Lower lobe of right lung (tissue), 2 donors: ENCODE data around the gene COLGALT1. TPM values are rescaled to one million over a fixed set of nuclear protein-coding genes. Genes with fewer than 3 reads are reported as not detected.
"Not testable (repeated sequence)": the region's sequence is repeated elsewhere in the genome, so short reads cannot be mapped to it uniquely, and the experiment has no call there.

ENCODE experiments used
- ATAC-seq, 2 donors: fragments of 200-7000 bp; cut with Tn5 transposase; one replicate each; pipeline ENCODE4 v1.9.1; 2020 to 2022; ENCODE audit warnings: mild to moderate bottlenecking in 2 of 2, moderate library complexity in 2 of 2
- DNase-seq: peaks from one replicate; pipeline ENCODE4 v3.0.0-alpha.2; 2020
- H3K27ac ChIP-seq: fragments of 200-600 bp; one replicate; pipeline ENCODE4 v1.8.0; 2022
- H3K27me3 ChIP-seq: fragments of 200-600 bp; one replicate; pipeline ENCODE4 v1.8.0; 2022; ENCODE audit warnings: low read depth
- H3K36me3 ChIP-seq: fragments of 200-600 bp; one replicate; pipeline ENCODE4 v1.8.0; 2022; ENCODE audit warnings: mild to moderate bottlenecking
- H3K4me1 ChIP-seq: fragments of 200-600 bp; one replicate; pipeline ENCODE4 v1.8.0; 2022
- H3K4me3 ChIP-seq: fragments of 200-600 bp; one replicate; pipeline ENCODE4 v1.8.0; 2022; ENCODE audit warnings: mild to moderate bottlenecking
- H3K9me3 ChIP-seq: fragments of 200-600 bp; one replicate; pipeline ENCODE4 v1.8.0; 2022
- intact Hi-C: fragments of 100-400 bp; cut with DNase I; formaldehyde crosslinking; loops from one replicate; pipeline ENCODE4 v1.11.0; 2022
- total RNA-seq: library from RNA; stranded (reverse); fragmentation: NEBNext Ultra II Directional; extraction: Animal tissue kit (Norgen Biotek cat#: 25700); gene quantifications from one replicate; pipeline ENCODE4 v1.2.1, GENCODE V29; 2021
- TF ChIP-seq, protein P1 (sequence below): fragments of 200-600 bp; IDR thresholded peaks from one replicate; pipeline ENCODE4 v1.8.0; 2022; ENCODE audit warnings: antibody characterized with exemption, mild to moderate bottlenecking
- donor health status: DM: no; HTN: yes; CAD: no; lungs with severe emphysema.

The COLGALT1 gene
- total RNA-seq, 1 donor from 2014 or later = 142 TPM

DNA sequence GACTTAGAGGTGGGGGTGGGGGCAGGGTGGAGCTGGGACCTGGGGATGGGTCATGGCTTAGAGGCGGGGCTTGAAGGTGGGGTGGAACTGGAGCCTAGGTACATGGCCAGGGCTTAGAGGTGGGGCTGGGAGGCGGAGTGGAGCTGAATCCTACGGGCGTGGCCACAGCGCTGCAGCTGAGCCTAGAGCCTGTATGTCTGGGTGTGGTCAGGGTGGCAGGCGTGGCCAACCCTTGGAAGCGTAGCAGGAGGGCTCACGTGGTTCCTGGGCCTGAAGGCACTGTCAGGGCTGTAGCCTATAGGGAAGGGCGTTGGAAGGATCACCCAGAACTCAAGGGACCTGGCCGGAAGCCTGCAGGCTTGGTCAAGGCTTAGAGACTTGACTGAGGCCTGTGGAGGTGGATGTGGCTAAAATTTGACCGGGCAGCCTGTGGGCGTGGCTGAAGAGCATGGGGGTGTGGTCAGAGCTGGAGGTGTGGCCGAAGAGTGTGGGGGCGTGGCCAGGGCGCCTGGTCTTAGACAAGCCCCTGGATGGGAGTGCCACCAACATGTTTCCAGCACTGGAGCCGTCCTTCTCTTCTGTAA lies 24.3 kb downstream of the COLGALT1 start:
- ATAC-seq (peak; percentile 63 to 73), DNase-seq (peak; percentile 81)
- H3K9me3 ChIP-seq = no peaks in the 10 kb centered on the region
- H3K27ac ChIP-seq = no peak overlapping the region
- H3K36me3 ChIP-seq = peaks cover 74% of the 10 kb centered on the region
- H3K27me3 ChIP-seq = no peaks in the 10 kb centered on the region
- TF ChIP-seq, protein P1, sequence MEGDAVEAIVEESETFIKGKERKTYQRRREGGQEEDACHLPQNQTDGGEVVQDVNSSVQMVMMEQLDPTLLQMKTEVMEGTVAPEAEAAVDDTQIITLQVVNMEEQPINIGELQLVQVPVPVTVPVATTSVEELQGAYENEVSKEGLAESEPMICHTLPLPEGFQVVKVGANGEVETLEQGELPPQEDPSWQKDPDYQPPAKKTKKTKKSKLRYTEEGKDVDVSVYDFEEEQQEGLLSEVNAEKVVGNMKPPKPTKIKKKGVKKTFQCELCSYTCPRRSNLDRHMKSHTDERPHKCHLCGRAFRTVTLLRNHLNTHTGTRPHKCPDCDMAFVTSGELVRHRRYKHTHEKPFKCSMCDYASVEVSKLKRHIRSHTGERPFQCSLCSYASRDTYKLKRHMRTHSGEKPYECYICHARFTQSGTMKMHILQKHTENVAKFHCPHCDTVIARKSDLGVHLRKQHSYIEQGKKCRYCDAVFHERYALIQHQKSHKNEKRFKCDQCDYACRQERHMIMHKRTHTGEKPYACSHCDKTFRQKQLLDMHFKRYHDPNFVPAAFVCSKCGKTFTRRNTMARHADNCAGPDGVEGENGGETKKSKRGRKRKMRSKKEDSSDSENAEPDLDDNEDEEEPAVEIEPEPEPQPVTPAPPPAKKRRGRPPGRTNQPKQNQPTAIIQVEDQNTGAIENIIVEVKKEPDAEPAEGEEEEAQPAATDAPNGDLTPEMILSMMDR = no peak
- intact Hi-C loops = no loop called here
- no peak overlapping the region for H3K4me3 ChIP-seq
- H3K4me1 ChIP-seq = no peaks in the 10 kb centered on the region

DNA sequence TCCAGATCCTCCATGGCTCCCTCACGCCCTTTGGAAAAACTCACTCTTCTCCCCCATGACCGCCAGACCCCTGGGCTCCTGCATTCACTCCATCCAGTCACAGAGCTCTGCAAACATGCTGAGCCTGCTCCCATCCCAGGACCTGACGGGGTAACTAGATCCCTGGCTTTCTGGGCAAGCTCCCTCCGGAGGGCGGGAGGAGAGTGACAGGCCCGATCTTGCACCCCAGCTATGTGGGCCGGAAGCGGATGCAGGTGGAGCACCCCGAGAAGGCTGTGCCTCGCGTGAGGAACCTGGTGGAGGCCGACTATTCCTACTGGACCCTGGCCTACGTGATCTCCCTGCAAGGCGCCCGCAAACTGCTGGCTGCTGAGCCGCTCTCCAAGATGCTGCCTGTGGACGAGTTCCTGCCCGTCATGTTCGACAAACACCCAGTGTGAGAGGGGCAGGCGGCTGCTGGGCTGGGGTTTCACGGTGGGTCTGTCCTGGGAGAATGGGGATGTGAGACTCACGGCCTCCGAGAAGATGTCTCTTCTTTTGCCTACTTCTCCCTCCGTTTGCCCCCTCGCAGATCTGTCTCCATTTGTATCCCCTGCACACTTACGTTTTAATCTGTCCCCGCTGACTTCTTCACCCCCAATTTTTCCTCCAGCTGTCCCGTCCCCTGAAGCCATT lies 25.2 kb downstream of the COLGALT1 start:
- Histone ChIP-seq H3K4me3 (no peak overlapping the region), H3K27ac (no peak overlapping the region), H3K9me3 (no peaks in the 10 kb centered on the region), H3K36me3 (peaks cover 66% of the 10 kb centered on the region), H3K4me1 (no peaks in the 10 kb centered on the region), H3K27me3 (no peaks in the 10 kb centered on the region)
- TF ChIP-seq, protein P1 = no peak
- no peak for ATAC-seq
- DNase-seq = no peak
- intact Hi-C loops = no loop called here

DNA sequence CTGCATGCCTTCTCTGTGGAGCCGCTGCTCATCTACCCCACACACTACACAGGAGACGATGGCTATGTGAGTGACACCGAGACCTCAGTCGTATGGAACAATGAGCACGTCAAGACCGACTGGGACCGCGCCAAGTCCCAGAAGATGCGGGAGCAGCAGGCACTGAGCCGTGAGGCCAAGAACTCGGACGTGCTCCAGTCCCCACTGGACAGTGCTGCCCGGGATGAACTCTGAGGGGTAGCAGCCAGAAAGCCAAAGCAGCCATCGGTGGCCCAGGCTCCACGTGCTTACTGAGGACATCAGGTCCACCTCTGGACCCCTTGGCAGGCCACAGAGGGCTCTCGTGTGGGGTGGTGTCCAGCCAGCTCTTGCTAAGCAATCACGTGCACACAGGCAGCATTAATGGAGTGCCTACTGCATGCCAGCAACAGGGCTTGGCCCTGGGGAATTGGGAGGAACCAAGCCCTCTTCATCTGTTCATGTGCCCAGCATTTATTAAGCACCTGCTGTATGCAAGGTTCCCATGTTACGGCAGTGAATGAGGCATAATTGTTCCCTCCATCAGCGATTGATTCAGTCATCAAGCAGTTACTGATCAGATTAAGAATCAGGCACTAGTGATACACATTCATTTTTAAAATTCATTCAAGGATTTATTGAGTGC lies 25.9 kb downstream of the COLGALT1 start:
- intact Hi-C loops = no loop called here
- H3K27ac ChIP-seq = no peak overlapping the region
- H3K27me3 ChIP-seq = no peaks in the 10 kb centered on the region
- H3K4me3 ChIP-seq = no peak overlapping the region
- ATAC-seq = no peak
- no peak for DNase-seq
- peaks cover 60% of the 10 kb centered on the region for H3K36me3 ChIP-seq
- TF ChIP-seq, protein P1 = no peak
- H3K9me3 ChIP-seq = no peaks in the 10 kb centered on the region
- no peaks in the 10 kb centered on the region for H3K4me1 ChIP-seq

DNA sequence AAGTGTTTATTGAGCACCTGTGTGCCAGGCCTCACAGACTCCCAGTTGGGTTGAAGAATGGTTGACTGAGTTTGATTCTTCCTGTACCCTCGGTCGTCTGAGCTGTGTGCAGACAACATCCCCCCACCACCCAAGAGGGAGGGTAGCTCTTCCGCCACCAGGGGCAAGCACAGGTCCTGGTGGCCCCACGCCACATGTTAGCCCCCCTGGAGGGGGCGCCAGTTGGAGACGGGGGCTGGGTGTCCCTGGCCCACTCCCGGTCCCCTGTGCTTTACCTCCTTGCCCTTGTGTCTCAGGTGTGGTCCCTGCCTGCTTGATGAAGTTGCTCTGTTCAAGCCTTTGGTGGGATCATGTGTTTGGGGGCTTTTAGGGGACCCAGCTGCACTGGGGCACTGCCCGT lies 27.2 kb downstream of the COLGALT1 start:
- no peaks in the 10 kb centered on the region for H3K4me1 ChIP-seq
- ATAC-seq (no peak), DNase-seq (no peak)
- H3K27me3 ChIP-seq = no peaks in the 10 kb centered on the region
- TF ChIP-seq, protein P1 = no peak
- peaks cover 51% of the 10 kb centered on the region for H3K36me3 ChIP-seq
- H3K4me3 ChIP-seq = no peak overlapping the region
- H3K27ac ChIP-seq = no peak overlapping the region
- no peaks in the 10 kb centered on the region for H3K9me3 ChIP-seq
- intact Hi-C loops = no loop called here

DNA sequence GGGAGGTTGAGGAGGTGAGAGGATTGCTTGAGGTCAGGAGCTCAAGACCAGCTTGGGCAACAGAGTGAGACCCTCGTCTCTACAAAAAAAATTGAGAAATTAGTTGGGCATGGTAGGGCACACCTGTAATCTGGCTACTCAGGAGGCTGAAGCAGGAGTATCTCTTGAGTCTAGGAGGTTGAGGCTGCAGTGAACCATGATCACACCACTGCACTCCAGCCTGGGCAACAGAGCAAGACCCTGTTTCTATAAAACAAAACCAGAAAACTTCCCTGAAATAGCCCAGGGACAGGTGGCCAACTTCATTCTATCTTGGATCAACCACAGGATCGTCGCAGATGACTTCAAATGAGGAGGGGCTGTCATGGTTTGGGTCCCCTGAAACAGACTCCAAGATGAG lies 28.7 kb downstream of the COLGALT1 start:
- H3K4me3 ChIP-seq = no peak overlapping the region
- H3K36me3 ChIP-seq = peaks cover 36% of the 10 kb centered on the region
- DNase-seq (no peak), ATAC-seq (no peak)
- no peak overlapping the region for H3K27ac ChIP-seq
- TF ChIP-seq, protein P1 = no peak
- H3K4me1 ChIP-seq = no peaks in the 10 kb centered on the region
- intact Hi-C loops = no loop called here
- H3K27me3 ChIP-seq = no peaks in the 10 kb centered on the region
- H3K9me3 ChIP-seq = no peaks in the 10 kb centered on the region

DNA sequence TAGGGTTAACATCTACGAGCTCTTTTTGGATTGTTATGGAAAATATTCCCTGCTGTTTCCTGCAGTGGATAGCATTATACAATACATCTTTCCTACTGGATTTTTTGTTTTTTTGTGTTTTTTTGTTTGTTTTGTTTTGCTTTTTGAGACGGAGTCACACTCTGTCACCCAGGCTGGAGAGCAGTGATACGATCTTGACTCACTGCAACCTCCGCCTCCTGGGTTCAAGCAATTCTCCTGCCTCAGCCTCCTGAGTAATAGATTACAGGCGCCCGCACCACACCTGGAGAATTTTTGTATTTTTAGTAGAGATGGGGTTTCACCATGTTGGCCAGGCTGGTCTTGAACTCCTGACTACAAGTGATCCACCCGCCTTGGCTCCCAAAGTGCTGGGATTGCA lies 29.9 kb downstream of the COLGALT1 start:
- H3K27ac ChIP-seq, DNase-seq, H3K4me3 ChIP-seq, H3K4me1 ChIP-seq, H3K9me3 ChIP-seq, H3K27me3 ChIP-seq, ATAC-seq, intact Hi-C loops: not testable (repeated sequence)
- peaks cover 25% of the 10 kb centered on the region for H3K36me3 ChIP-seq
